Measurements from ENCODE around the gene PARK7.

- TF ChIP-seq POLR2A (IDR thresholded peaks at IDR 0.05): no peak
- no peak for TF ChIP-seq CTCF (IDR thresholded peaks at IDR 0.05)
Measured at GRCh38 chr1:8027748-8028570, 66.4 kb downstream of the PARK7 start.

Data from uterus (tissue), 2 donors.